Right lobe of liver (tissue), 6 donors: Measurements from ENCODE around the gene LGI4. TPM values are rescaled to one million over a fixed set of nuclear protein-coding genes. Genes with fewer than 3 reads are reported as not detected.
A peak's percentile ranks its signal among the peaks of the same experiment; 100 is the strongest.

Experiments used
- ATAC-seq, 4 donors: fragments of 200-7000 bp; cut with Tn5 transposase; one replicate each; pipeline ENCODE4 v1.9.1; 2020; ENCODE audit warnings: mild to moderate bottlenecking in 4 of 4, moderate library complexity in 4 of 4
- DNase-seq, 3 donors: peaks; one replicate each; pipeline ENCODE4 v3.0.0-alpha.2; 2020
- H3K27ac ChIP-seq, 3 donors: fragments of 200-600 bp; one replicate each; pipeline ENCODE4 v1.8.0; 2022
- H3K27me3 ChIP-seq, 2 donors: fragments of 200-600 bp; one replicate each; pipeline ENCODE4 v1.8.0; 2022
- H3K36me3 ChIP-seq, 4 donors: fragments of 200-600 bp; sonication (generic) in 1 of 4; one replicate each; pipeline versions ENCODE4 v1.5.1 to v1.8.0; 2017 to 2022; ENCODE audit warnings: control low read depth in 1 of 4
- H3K4me1 ChIP-seq, 4 donors: fragments of 200-600 bp; sonication (generic) in 1 of 4; one replicate each; pipeline versions ENCODE4 v1.5.1 to v1.8.0; 2017 to 2022; ENCODE audit warnings: control low read depth in 1 of 4
- H3K4me3 ChIP-seq, 3 donors: fragments of 200-600 bp; one replicate each; pipeline ENCODE4 v1.8.0; 2022
- H3K9me3 ChIP-seq, 4 donors: fragments of 200-600 bp; sonication (generic) in 1 of 4; one replicate each; pipeline versions ENCODE4 v1.5.1 to v1.8.0; 2017 to 2022; ENCODE audit warnings: control low read depth in 1 of 4
- POLR2A ChIP-seq: fragments of 450-650 bp; IDR thresholded peaks from one replicate; pipeline ENCODE4 v1.6.1; 2017; ENCODE audit warnings: antibody characterized with exemption, mild to moderate bottlenecking
- WGBS: methylation state at CpG from one replicate; pipeline ENCODE4 v1.1.6; 2018; ENCODE audit warnings: low coverage, low lambda C conversion rate; ENCODE audit not compliant: insufficient coverage; ENCODE audit errors: missing lambda C conversion rate; 5-methylcytosine and 5-hydroxymethylcytosine counted together
- intact Hi-C, 2 donors: fragments of 100-400 bp; cut with DNase I; formaldehyde crosslinking; loops; one replicate each; pipeline versions ENCODE4 v1.11.2 to v1.14.1; 2022
- total RNA-seq, 6 experiments: library from RNA; depleted of rRNA in 2 of 6; stranded (reverse); fragments of >200 nt in 2 of 6; fragmentation: NEBNext Ultra II Directional in 3 of 6; extraction: Animal tissue kit (Norgen Biotek cat#: 25700) in 3 of 6; gene quantifications; one replicate each; pipeline versions ENCODE4 v1.1.0 to v1.2.4, GENCODE V29; 2016 to 2023
- TF ChIP-seq, protein P1 (sequence below), 4 donors: fragments of 200-600 bp in 3 of 4; fragments of 450-650 bp in 1 of 4; IDR thresholded peaks; one replicate each; pipeline versions ENCODE4 v1.5.1 to v1.8.0; 2016 to 2022; ENCODE audit warnings: antibody characterized with exemption in 4 of 4, mild to moderate bottlenecking in 2 of 4
- donor health status: DM: no; HTN: yes; CAD: no.
- donor health status: DM: no; HTN: no; CAD: no.
- donor health status: DM: no; HTN: no; CAD: no.
- donor health status: DM: no; HTN: yes; CAD: no.
- donor health status: DM: no; HTN: yes; CAD: no.

LGI4 gene
- total RNA-seq, 6 experiments from 2014 or later: 0.99 to 2.0 (median 1.5) TPM

DNA sequence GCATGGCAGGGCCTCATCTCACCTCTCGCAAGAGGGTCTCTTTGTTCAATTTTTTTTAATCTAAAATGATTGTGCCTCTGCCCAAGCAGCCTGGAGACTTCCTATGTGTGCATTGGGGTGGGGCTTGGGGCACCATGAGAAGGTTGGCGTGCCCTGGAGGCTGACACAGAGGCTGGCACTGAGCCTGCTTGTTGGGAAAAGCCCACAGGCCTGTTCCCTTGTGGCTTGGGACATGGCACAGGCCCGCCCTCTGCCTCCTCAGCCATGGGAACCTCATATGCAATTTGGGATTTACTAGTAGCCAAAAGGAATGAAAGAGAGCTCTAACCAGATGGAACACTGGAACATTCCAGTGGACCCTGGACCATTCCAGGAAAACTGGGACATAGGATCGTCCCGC lies 11.3 kb downstream of the LGI4 start:
- Histone ChIP-seq H3K4me1 (no peaks in the 10 kb centered on the region), H3K27me3 (no peaks in the 10 kb centered on the region), H3K27ac (no peak overlapping the region), H3K36me3 (no peaks in the 10 kb centered on the region), H3K9me3 (no peaks in the 10 kb centered on the region), H3K4me3 (no peak overlapping the region)
- no peak for TF ChIP-seq POLR2A
- TF ChIP-seq, protein P1, sequence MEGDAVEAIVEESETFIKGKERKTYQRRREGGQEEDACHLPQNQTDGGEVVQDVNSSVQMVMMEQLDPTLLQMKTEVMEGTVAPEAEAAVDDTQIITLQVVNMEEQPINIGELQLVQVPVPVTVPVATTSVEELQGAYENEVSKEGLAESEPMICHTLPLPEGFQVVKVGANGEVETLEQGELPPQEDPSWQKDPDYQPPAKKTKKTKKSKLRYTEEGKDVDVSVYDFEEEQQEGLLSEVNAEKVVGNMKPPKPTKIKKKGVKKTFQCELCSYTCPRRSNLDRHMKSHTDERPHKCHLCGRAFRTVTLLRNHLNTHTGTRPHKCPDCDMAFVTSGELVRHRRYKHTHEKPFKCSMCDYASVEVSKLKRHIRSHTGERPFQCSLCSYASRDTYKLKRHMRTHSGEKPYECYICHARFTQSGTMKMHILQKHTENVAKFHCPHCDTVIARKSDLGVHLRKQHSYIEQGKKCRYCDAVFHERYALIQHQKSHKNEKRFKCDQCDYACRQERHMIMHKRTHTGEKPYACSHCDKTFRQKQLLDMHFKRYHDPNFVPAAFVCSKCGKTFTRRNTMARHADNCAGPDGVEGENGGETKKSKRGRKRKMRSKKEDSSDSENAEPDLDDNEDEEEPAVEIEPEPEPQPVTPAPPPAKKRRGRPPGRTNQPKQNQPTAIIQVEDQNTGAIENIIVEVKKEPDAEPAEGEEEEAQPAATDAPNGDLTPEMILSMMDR (IDR thresholded peaks at IDR 0.05): no peak
- DNase-seq (peak in 1 of 3 donors; percentile 81), ATAC-seq (peak in 1 of 4 donors; percentile 57)
- WGBS: 45% methylated on average over 5 of the region's 5 CpGs
- intact Hi-C loops: no loop called here

DNA sequence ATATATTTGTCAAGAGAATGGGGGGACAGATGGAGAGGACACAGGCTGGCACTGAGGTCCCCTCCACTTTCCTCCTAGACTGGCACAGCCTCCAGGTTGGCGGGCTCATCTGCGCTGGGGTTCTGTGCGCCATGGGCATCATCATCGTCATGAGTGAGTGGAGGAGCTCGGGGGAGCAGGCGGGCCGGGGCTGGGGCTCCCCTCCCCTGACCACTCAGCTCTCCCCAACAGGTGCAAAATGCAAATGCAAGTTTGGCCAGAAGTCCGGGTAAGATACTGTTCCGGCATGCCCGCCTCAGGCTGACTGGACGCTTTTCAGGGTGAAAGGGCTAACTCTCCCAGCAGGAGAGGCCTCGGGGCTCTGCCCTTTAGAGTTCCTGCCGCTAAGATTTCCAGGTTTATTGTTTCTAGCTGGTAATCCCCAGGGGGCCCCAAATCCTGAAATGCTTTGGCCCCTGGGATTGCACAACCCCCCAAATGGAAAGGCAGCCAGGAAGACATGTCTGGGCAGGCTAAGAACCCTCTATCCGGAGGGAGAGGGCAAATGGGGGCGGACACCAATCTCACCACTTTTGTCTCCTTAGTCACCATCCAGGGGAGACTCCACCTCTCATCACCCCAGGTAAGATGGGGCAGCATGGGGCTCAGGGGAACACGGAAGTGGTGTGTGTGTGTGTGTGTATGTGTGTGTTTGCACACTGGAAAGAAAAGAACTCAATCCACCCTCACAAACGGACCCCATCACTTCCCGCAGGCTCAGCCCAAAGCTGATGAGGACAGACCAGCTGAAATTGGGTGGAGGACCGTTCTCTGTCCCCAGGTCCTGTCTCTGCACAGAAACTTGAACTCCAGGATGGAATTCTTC lies 11.9 kb downstream of the LGI4 start:
- Histone ChIP-seq H3K9me3 (no peaks in the 10 kb centered on the region), H3K4me3 (no peak overlapping the region), H3K27me3 (no peaks in the 10 kb centered on the region), H3K27ac (no peak overlapping the region), H3K4me1 (no peaks in the 10 kb centered on the region), H3K36me3 (no peaks in the 10 kb centered on the region)
- WGBS: 71% methylated on average over 11 of the region's 19 CpGs
- ATAC-seq (no peak), DNase-seq (no peak)
- no peak for TF ChIP-seq POLR2A
- TF ChIP-seq, protein P1 (IDR thresholded peaks at IDR 0.05): no peak
- intact Hi-C loops: no loop called here

DNA sequence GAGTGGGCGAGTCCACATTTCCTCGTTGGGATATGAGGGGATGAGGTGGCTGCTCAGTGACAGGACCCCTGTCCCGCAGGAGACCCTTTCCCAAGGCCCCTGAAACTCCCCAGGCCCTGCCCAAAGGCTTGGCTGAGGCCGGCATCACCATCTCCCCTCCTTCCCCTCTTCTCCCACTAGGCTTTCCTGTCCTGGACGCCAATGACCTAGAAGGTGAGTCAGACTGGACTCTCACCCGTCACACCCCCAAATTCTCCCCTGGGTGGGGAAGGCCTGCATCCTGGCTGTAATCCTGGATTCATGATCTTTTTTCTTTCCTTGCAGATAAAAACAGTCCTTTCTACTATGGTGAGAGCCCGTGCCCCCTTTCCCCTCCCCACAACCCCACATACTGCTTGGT lies 14.0 kb downstream of the LGI4 start:
- TF ChIP-seq POLR2A: no peak
- TF ChIP-seq, protein P1 (IDR thresholded peaks at IDR 0.05): no peak
- peak in 1 of 4 donors; percentile 4 for ATAC-seq
- no peaks in the 10 kb centered on the region for H3K36me3 ChIP-seq
- no peak overlapping the region for H3K27ac ChIP-seq
- intact Hi-C loops: no loop called here
- no peaks in the 10 kb centered on the region for H3K9me3 ChIP-seq
- 73% methylated on average over 3 of the region's 7 CpGs for WGBS
- no peak for DNase-seq
- H3K27me3 ChIP-seq: no peaks in the 10 kb centered on the region
- H3K4me3 ChIP-seq: no peak overlapping the region
- H3K4me1 ChIP-seq: no peaks in the 10 kb centered on the region

DNA sequence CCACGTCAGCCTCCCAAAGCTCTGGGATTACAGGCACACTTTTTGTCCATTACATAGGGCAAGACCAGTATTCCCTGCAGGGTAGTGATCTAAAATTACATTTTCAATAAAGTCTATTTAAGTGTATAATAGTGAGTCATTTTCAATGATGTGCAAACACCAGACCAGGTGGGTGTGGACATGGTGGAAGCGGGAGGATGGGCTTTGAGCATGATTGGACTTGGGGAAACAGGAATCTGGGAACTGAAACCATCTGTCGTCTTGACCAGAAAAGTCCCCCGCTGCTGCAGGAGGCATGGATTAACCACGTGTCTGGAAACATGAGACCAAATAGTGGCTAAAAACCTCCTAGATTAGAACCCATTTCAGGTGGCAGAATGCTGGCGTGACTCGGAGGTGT lies 14.4 kb downstream of the LGI4 start:
- no peaks in the 10 kb centered on the region for H3K4me1 ChIP-seq
- H3K36me3 ChIP-seq: no peaks in the 10 kb centered on the region

More for the DNA sequence above, 14.4 kb downstream of the LGI4 start:
- intact Hi-C loops: no loop called here
- Histone ChIP-seq H3K9me3 (no peaks in the 10 kb centered on the region), H3K27ac (no peak overlapping the region), H3K4me3 (no peak overlapping the region), H3K27me3 (no peaks in the 10 kb centered on the region)
- ATAC-seq (peak in 1 of 4 donors; percentile 2), DNase-seq (no peak)
- 72% methylated on average over 5 of the region's 7 CpGs for WGBS
- TF ChIP-seq, protein P1 (IDR thresholded peaks at IDR 0.05): no peak
- no peak for TF ChIP-seq POLR2A
